Stimulated activated effector memory CD8-positive, alpha-beta T cell treated with anti-CD3 and anti-CD28 coated beads, Interleukin-12 subunit alpha, Interleukin-12 subunit beta, amount 100 ng/mL, for 72 hours (primary cell): ENCODE measurements around the gene VMO1.

Experiments
- ATAC-seq: fragments of 150-1000 bp; cut with Tn5 transposase; 2 replicates; pipeline ENCODE4 v1.10.0; 2021
- DNase-seq, 2 donors: peaks; one replicate each; pipeline ENCODE4 v3.0.0; 2021 to 2022; ENCODE audit warnings: low spot score in 2 of 2
- H3K27ac Mint-ChIP-seq: one replicate; pipeline ENCODE4 v1.8.0; 2022; ENCODE audit warnings: mild to moderate bottlenecking, mixed read lengths
- H3K36me3 Mint-ChIP-seq: one replicate; pipeline ENCODE4 v1.8.0; 2022; ENCODE audit warnings: mild to moderate bottlenecking, mixed read lengths
- H3K4me1 Mint-ChIP-seq: one replicate; pipeline ENCODE4 v1.8.0; 2022; ENCODE audit warnings: mixed read lengths
- H3K4me3 Mint-ChIP-seq: one replicate; pipeline ENCODE4 v1.8.0; 2022; ENCODE audit warnings: mild to moderate bottlenecking, mixed read lengths
- H3K9me3 Mint-ChIP-seq: one replicate; pipeline ENCODE4 v1.8.0; 2022; ENCODE audit warnings: mixed read lengths

Gene VMO1

DNA sequence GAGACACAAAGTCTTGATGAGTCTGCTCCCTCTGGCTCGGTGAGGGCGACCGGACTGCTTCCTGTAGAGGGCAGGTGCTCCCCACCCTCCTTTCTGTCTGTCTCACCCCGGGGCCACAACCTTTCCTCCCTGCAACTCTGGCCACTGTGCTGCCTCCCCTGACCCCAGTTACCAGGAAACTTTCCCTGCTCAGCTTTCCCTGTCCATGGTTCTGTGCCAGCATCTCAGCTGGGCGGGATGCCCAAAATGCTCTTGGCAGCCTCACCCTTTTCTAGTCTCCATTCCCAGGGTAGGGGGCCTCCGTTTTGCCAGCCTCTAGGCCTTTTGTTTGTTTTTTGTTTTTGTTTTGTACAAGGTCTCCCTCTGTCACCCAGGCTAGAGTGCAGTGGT lies 22.2 kb upstream of the VMO1 start:
- Mint-ChIP-seq H3K4me1 (peaks cover 21% of the 10 kb centered on the region), H3K4me3 (peak overlapping the region; percentile 66), H3K36me3 (peaks cover 8% of the 10 kb centered on the region), H3K9me3 (no peaks in the 10 kb centered on the region), H3K27ac (no peak overlapping the region)
- no peak for DNase-seq
- no peak for ATAC-seq

DNA sequence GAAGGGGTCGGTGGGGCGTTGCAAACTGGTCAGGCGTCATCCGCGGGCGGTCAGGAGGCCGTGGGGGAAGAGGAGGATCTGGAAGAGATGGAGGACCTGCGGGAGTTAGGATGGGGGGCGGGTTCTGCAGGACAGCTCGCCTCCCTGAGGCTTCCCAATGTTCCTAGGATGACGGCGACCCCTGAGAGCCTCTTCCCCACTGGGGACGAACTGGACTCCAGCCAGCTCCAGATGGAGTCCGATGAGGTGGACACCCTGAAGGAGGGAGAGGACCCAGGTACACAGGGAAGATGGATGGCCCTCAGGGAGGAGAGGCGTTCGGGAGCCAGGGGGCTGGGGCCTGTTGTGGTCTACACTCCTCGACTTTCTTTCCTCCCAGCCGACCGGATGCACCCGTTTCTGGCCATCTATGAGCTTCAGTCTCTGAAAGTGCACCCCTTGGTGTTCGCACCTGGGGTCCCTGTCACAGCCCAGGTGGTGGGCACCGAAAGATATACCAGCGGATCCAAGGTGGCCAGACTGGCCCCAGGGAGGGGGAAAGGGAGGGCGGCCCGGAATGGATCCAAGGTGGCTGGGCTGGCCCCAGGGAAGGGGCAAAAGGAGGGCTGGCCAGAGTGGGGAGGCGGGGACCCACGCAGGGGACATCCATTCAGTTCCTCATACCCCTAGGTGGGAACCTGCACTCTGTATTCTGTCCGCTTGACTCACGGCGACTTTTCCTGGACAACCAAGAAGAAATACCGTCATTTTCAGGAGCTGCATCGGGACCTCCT lies 21.6 kb upstream of the VMO1 start:
- H3K4me1 Mint-ChIP-seq, result peaks cover 21% of the 10 kb centered on the region
- DNase-seq, result no peak
- H3K27ac Mint-ChIP-seq, result peak overlapping the region; percentile 63
- no peak for ATAC-seq
- peaks cover 8% of the 10 kb centered on the region for H3K36me3 Mint-ChIP-seq
- H3K9me3 Mint-ChIP-seq, result no peaks in the 10 kb centered on the region
- H3K4me3 Mint-ChIP-seq, result peak overlapping the region; percentile 66

DNA sequence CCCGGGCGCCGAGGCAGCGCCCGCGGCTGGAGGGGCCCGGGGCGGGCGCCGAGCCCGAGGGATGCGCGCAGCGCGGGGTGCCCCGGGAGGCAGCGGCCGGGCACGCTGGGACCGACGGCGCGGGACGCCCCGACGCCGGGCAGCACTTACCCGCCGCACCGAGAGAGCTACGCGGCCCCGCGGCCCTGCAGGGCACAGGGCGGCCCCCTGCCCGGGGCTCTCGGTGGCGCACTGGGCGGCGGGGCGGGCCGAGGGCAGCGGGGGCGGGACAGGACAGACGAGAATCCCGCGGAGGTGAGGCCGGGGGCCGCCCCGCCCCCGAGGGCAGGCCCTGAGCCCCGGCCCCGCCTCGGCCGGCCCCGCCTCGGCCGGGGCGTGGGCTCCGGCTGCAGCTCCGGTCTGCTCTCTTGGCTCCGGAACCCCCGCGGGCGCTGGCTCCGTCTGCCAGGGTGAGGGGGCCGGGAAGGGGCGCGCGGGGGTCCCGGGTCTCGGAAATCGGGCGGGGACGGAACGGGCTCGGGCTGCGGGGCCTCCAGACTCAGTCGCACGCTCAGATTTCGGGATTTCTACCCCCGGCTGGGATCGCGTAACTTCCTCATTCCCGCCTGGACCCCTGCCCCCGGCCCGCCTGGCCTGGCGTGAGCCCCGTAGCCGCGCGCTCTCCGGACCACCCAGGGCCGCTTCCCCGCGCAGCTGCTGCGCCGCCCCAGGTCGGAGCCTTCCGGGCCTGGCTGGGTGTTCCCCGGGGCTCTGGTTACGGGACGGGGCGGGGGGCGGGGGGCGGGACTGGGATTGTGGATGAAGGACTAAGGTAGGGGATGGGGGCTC lies 20.8 kb upstream of the VMO1 start, which contains the start of gene PLD2:
Gene PLD2 (plus strand): TSS at position 376 of the 828 bp plus-strand sequence. CDS start 621 bp downstream, outside the sequence.
- peaks cover 21% of the 10 kb centered on the region for H3K4me1 Mint-ChIP-seq
- peak within 1 kb of the TSS; percentile 66 for H3K4me3 Mint-ChIP-seq
- ATAC-seq (peak; percentile 97), DNase-seq (peak; percentile 83 to 90)
- H3K9me3 Mint-ChIP-seq, result no peaks in the 10 kb centered on the region
- peak within 1 kb of the TSS; percentile 63 for H3K27ac Mint-ChIP-seq
- peaks cover 8% of the 10 kb centered on the region for H3K36me3 Mint-ChIP-seq

DNA sequence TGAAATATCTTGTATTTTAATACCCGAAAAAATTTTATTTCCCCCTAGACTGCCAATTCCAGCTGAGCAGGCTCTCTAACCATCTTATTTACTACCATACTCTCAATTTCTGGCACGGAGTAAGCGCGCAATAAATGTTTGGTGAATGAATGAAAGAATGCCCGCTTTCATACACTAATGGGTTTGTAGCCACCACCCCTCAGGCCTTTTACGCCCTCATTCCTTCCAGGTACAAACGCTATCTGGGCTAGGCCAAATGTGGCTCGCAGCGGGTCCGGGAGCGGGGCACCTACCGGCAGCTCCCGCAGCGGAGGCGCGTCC lies 20.3 kb upstream of the VMO1 start:
- Mint-ChIP-seq H3K4me3 (peak overlapping the region; percentile 62), H3K4me1 (peaks cover 21% of the 10 kb centered on the region), H3K36me3 (peaks cover 8% of the 10 kb centered on the region), H3K27ac (no peak overlapping the region), H3K9me3 (no peaks in the 10 kb centered on the region)
- ATAC-seq, result no peak
- no peak for DNase-seq

DNA sequence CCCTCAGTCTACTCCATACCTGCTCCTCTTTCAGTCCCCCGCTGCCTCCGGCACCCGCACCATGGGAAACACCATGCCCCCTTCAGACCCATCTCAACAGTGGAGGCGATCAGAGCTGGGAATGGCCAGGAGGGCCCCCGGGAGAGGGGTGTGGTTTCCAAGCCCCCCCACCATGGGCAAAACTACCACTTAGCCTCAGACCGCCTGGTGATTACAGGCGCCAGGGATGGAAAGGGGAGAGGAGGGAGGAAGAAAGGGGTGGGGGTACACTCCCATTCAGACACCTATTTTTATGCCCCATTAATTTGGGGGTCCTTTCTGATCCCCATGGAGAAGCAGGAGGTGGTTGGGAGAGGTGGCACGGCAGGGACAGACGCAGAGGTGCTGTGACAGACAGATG lies 16.1 kb upstream of the VMO1 start, which contains the start of gene C17orf114:
Gene C17orf114 (minus strand): TSS at position 101 of the 400 bp plus-strand sequence.
- Mint-ChIP-seq H3K4me1 (peaks cover 15% of the 10 kb centered on the region), H3K27ac (peak within 1 kb of the TSS; percentile 29), H3K9me3 (no peaks in the 10 kb centered on the region), H3K4me3 (no peak within 1 kb of the TSS), H3K36me3 (peaks cover 35% of the 10 kb centered on the region)
- ATAC-seq, result no peak
- DNase-seq, result no peak

DNA sequence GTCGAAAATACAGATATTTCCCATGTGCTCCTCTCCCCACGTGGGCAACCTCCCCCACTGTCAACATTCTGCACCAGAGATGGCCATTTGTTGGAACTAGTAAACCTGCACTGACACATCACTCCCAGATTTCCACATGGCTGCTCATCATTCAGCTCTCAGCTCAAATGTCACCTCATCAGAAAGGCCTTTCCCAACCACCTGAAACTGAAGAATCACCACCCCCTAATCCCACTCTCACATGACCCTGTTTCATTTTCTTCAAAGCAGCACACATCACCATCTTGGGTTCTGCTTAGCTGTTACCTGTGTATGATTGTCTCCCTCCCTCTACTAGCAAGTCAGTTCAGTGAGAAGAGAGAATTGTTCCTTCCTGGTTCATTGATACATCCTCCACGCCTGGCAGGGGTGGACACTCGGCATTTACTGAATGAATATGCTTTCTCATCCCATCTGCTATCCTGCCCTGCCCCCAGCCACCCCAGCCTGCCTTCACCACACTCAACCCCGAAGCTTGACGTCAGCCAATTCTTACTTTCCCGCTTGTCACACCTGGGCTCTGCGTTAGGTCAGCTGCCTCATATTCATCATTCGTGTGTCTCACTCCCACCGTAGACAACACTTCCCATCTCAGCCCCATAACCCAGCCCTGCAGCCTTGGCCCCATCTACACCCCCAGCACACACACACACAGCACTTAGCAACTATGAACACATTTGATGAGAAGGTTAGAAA lies 14.5 kb upstream of the VMO1 start:
- Mint-ChIP-seq H3K4me3 (no peak overlapping the region), H3K4me1 (peaks cover 23% of the 10 kb centered on the region), H3K36me3 (peaks cover 44% of the 10 kb centered on the region), H3K9me3 (no peaks in the 10 kb centered on the region), H3K27ac (no peak overlapping the region)
- DNase-seq, result no peak
- no peak for ATAC-seq

DNA sequence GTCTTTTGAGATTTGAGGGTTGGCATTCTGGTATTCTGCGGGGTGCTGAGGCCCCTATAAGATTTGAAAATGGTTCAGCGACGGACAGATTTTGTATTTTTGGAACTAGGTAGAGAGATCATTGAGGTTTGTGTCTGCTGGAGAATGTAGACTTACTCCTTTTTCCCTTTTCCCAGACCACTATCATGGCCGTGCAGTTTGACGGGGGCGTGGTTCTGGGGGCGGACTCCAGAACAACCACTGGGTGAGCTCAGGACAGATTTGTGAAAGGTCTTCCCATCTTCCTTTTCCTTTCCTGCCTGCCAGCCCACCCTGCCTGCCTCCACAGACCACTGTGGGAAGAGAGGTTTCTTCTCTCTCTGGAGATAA lies 10.4 kb upstream of the VMO1 start:
- peak overlapping the region; percentile 98 for H3K27ac Mint-ChIP-seq
- DNase-seq, result peak in 1 of 2 donors; percentile 59
- H3K4me3 Mint-ChIP-seq, result peak overlapping the region; percentile 96
- H3K36me3 Mint-ChIP-seq, result peaks cover 44% of the 10 kb centered on the region
- H3K9me3 Mint-ChIP-seq, result no peaks in the 10 kb centered on the region
- H3K4me1 Mint-ChIP-seq, result peaks cover 25% of the 10 kb centered on the region
- peak; percentile 42 for ATAC-seq

DNA sequence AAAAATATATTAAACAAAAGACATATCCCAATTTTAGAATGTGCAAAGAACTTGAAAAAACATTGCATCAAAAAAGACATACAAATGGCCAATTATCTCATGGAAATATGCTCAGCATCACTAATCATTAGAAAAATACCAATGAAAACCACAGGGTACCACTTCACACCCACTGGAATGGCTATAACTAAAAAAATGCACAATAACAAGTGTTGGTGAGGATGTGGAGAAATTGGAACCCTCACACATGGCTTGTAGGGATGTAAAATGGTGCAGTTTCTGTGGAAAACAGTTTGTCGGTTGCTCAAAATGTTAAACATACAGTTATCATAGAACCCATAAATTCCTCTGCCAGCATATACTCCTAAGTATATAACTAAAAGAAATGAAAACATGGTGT lies 9.0 kb upstream of the VMO1 start:
- H3K4me3 Mint-ChIP-seq, result peak overlapping the region; percentile 96
- H3K9me3 Mint-ChIP-seq, result no peaks in the 10 kb centered on the region
- ATAC-seq, result no peak
- peaks cover 36% of the 10 kb centered on the region for H3K36me3 Mint-ChIP-seq
- no peak for DNase-seq
- no peak overlapping the region for H3K27ac Mint-ChIP-seq
- peaks cover 27% of the 10 kb centered on the region for H3K4me1 Mint-ChIP-seq

DNA sequence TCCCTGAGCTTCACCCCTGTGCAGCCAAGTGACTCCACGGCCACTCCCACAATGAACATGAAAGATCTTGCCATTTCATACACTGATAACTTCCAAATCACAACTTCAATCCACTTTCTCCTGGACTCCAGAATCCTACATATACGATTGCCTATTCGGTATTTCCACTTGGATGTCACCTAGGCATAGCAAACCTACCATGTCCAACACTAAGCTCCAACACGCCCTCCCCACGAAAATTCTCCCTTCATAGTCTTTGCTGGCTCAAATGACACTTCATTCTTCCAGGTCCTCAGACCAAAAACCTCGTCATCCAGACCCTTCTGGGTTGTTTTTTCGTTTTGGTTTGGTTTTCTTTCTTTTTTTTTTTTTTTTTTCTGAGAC lies 4.5 kb upstream of the VMO1 start:
- Mint-ChIP-seq H3K4me3 (peak overlapping the region; percentile 80), H3K27ac (peak overlapping the region; percentile 89), H3K9me3 (no peaks in the 10 kb centered on the region), H3K36me3 (peaks cover 1% of the 10 kb centered on the region), H3K4me1 (peaks cover 20% of the 10 kb centered on the region)
- DNase-seq (no peak), ATAC-seq (no peak)

DNA sequence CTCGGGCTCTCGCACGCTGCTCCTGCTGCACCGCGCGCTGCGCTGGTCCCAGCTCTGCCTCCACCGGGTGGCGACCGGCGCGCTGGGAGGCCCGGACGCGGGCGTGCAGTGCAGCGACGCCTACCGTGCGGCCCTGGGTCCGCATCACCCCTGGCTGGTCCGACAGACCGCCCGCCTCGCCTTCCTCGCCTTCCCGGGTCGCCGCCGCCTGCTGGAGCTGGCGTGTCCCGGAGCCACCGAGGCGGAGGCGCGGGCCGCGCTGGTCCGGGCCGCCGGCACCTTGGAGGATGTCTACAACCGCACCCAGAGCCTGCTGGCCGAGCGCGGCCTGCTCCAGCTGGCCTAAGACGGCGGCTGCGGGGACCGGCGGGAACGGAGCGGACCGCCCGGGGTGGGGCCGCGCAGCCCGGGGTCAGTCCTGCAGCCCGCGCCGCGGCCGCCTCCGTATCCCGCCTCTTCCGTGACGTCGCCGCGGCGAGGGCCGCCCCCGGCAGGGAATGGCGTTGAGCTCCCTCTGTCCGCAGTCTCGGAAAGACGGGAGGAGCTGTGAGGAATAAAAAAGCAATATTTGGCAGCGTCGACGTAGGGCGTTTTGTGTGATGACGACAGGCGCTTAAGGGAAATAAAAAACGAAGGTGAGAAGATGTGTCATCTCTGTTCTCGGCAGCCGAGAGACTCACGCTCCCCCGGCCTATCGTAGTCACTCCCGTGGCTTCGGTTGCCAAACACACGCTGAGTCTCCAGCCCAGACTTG lies 4.0 kb upstream of the VMO1 start:
- Mint-ChIP-seq H3K36me3 (no peaks in the 10 kb centered on the region), H3K4me3 (peak overlapping the region; percentile 80), H3K9me3 (no peaks in the 10 kb centered on the region), H3K27ac (peak overlapping the region; percentile 89), H3K4me1 (peaks cover 23% of the 10 kb centered on the region)
- peak; percentile 91 for ATAC-seq
- DNase-seq, result peak; percentile 79 to 92

DNA sequence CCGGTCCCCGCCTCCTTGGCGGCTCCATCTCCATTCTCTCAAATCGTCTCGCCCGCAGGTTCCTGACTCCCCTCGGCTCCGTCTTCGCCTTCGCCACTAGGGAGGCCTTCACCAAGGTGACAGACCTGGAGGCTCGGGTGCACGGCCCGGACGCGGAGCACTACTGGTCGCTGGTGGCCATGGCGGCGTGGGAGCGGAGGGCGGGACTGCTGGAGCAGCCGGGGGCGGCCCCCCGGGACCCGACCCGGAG lies 3.5 kb upstream of the VMO1 start:
- DNase-seq (no peak), ATAC-seq (no peak)
- Mint-ChIP-seq H3K36me3 (no peaks in the 10 kb centered on the region), H3K27ac (no peak overlapping the region), H3K4me1 (peaks cover 23% of the 10 kb centered on the region), H3K9me3 (no peaks in the 10 kb centered on the region), H3K4me3 (peak overlapping the region; percentile 80)

DNA sequence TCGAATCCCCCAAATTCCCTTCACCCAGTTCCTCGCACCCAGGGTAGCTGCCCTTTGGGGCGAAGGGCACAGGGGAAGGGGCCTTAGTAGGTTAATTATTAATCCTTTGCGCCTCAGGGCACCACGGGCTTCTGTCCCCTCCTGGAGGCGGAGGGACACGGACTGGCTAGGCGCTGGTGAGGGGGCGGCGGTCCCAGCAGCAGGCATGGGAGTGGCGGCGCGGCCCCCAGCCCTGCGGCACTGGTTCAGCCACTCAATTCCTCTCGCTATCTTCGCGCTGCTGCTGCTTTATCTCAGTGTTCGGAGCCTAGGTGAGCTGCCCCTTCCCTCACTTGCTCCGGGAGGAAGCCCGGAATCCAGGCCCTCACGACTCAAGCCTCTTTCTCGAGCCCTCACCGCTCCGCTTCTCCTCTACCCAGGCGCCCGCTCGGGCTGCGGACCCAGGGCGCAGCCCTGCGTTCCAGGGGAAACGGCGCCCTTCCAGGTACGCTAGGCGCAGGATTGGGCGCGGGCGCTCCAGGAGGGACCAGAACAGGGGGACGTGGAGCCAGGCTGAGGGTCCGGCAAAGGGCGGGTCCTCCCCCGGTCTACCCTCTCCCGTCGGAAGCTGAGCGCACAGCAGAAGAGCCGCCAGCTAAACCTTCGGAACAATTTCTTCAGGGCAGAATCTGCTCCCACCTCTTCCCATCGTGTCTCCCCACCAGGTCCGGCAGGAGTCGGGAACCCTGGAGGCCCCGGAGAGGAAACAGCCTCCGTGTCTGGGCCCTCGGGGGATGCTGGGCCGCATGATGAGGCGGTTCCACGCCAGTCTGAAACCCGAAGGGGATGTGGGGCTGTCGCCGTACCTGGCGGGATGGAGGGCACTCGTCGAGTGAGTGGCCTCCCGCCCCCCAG lies 2.9 kb upstream of the VMO1 start, which contains the start of gene GLTPD2:
Gene GLTPD2 (plus strand): TSS at position 158 of the 894 bp plus-strand sequence. CDS start 48 bp downstream, at position 206.
- Mint-ChIP-seq H3K9me3 (no peaks in the 10 kb centered on the region), H3K4me3 (peak within 1 kb of the TSS; percentile 80), H3K27ac (no peak within 1 kb of the TSS), H3K36me3 (no peaks in the 10 kb centered on the region), H3K4me1 (peaks cover 23% of the 10 kb centered on the region)
- ATAC-seq (no peak), DNase-seq (no peak)

DNA sequence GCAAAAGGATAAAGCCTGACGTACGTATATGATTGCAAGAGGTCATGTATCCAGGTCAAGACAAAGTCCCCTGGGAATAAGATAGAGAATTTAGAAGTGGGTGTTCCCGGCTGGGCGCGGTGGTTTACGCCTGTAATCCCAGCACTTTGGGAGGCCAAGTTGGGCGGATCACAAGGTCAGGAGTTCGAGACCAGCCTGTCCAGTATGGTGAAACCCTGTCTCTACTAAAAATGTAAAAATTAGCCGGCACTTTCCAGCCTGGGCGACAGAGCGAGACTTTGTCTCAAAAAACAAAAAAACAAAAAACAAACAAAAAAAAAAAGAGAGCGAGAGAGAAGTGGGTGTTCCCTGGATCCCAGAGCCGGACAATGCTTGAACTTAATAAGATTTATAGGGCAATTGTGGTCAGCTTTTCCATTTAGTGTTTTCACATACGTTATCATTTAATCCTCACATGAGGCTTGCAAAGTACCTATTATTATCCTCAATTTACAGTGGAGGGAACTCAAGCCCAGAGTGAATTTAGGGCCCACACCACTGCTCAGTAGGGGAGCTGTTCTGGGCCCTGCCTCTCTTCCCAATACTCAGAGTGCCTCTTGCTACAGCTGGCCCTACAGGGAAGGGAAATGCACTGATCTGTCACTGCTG lies 2.1 kb upstream of the VMO1 start:
- DNase-seq, result no peak
- H3K4me1 Mint-ChIP-seq, result peaks cover 23% of the 10 kb centered on the region
- no peak overlapping the region for H3K27ac Mint-ChIP-seq
- ATAC-seq, result no peak
- H3K9me3 Mint-ChIP-seq, result no peaks in the 10 kb centered on the region
- H3K4me3 Mint-ChIP-seq, result peak overlapping the region; percentile 80
- H3K36me3 Mint-ChIP-seq, result no peaks in the 10 kb centered on the region

DNA sequence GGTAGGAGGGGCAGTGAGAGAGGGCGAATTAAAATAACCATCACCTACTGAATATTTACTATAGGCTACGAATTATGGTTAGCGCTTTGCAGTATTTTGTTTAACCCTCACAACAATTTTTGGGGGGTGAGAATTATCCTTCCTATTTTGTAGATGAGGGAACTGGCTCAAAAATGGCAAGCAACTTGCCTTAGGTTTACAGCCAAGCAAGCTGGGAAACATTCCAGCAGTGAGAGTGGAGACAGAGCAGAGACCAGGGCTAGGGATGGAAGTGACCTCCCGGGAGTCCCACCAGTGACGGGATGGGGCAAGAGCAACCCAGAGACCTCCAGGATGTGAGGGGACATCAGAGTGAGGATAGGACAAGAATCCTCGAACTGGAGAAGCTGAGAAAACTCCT lies 352 bp upstream of the VMO1 start:
- no peak for DNase-seq
- H3K36me3 Mint-ChIP-seq, result no peaks in the 10 kb centered on the region
- H3K4me3 Mint-ChIP-seq, result peak overlapping the region; percentile 24
- peaks cover 28% of the 10 kb centered on the region for H3K4me1 Mint-ChIP-seq
- no peak overlapping the region for H3K27ac Mint-ChIP-seq
- no peaks in the 10 kb centered on the region for H3K9me3 Mint-ChIP-seq
- no peak for ATAC-seq
